Neural progenitor cell (in vitro differentiated cells): Measurements from ENCODE around the gene AQR. TPM values are rescaled to one million over a fixed set of nuclear protein-coding genes. Genes with fewer than 3 reads are reported as not detected.

Experiments
- DNase-seq: peaks from one replicate; pipeline ENCODE4 v3.0.0-alpha.2; 2016; ENCODE audit warnings: low spot score
- H2AFZ ChIP-seq: fragments of 200-600 bp; sonication (generic); replicated peaks from 2 replicates; pipeline ENCODE4 v1.6.1; 2016; ENCODE audit warnings: antibody characterized with exemption
- H3F3A ChIP-seq: fragments of 200-600 bp; sonication (generic); 2 replicates; pipeline ENCODE4 v1.6.1; 2016; ENCODE audit warnings: antibody characterized with exemption, low read depth
- H3K27ac ChIP-seq: fragments of 200-600 bp; sonication (generic); 2 replicates; pipeline ENCODE4 v1.5.1; 2016; ENCODE audit warnings: mild to moderate bottlenecking
- H3K27me3 ChIP-seq: fragments of 200-600 bp; sonication (generic); 2 replicates; pipeline ENCODE4 v1.6.1; 2016; ENCODE audit warnings: mild to moderate bottlenecking, moderate library complexity
- H3K36me3 ChIP-seq: fragments of 200-600 bp; sonication (generic); 2 replicates; pipeline ENCODE4 v1.5.1; 2016
- H3K4me1 ChIP-seq: fragments of 200-600 bp; sonication (generic); 2 replicates; pipeline ENCODE4 v1.6.1; 2016; ENCODE audit warnings: mixed run types
- H3K4me2 ChIP-seq: fragments of 200-600 bp; sonication (generic); 2 replicates; pipeline ENCODE4 v1.6.1; 2016
- H3K4me3 ChIP-seq: fragments of 200-600 bp; sonication (generic); 2 replicates; pipeline ENCODE4 v1.5.1; 2016
- H3K79me2 ChIP-seq: fragments of 200-600 bp; sonication (generic); 2 replicates; pipeline ENCODE4 v1.6.1; 2016; ENCODE audit warnings: low read depth
- H3K9ac ChIP-seq: fragments of 200-600 bp; sonication (generic); 2 replicates; pipeline ENCODE4 v1.6.1; 2016
- H3K9me3 ChIP-seq: fragments of 200-600 bp; sonication (generic); 2 replicates; pipeline ENCODE4 v1.5.1; 2016; ENCODE audit warnings: low read depth
- H4K20me1 ChIP-seq: fragments of 200-600 bp; sonication (generic); 2 replicates; pipeline ENCODE4 v1.6.1; 2016; ENCODE audit warnings: low read depth
- H3K27ac Mint-ChIP-seq: 3 replicates; pipeline ENCODE4 v1.8.0; 2021; ENCODE audit warnings: mixed read lengths
- H3K27me3 Mint-ChIP-seq: 2 replicates; pipeline ENCODE4 v1.8.0; 2022; ENCODE audit warnings: low read depth, mild to moderate bottlenecking, inconsistent platforms, moderate library complexity, mixed read lengths; ENCODE audit not compliant: insufficient read depth
- H3K36me3 Mint-ChIP-seq: 3 replicates; pipeline ENCODE4 v1.8.0; 2021; ENCODE audit warnings: mixed read lengths
- H3K4me1 Mint-ChIP-seq: 3 replicates; pipeline ENCODE4 v1.8.0; 2021; ENCODE audit warnings: mixed read lengths
- H3K4me3 Mint-ChIP-seq: 3 replicates; pipeline ENCODE4 v1.8.0; 2021; ENCODE audit warnings: mild to moderate bottlenecking, moderate library complexity, mixed read lengths
- H3K9me3 Mint-ChIP-seq: 3 replicates; pipeline ENCODE4 v1.8.0; 2020; ENCODE audit warnings: mixed read lengths
- EZH2 ChIP-seq: fragments of 200-600 bp; sonication (generic); IDR thresholded peaks from 2 replicates; pipeline ENCODE4 v1.6.1; 2017; ENCODE audit warnings: antibody characterized with exemption, mild to moderate bottlenecking, moderate library complexity
- EZH2phosphoT487 ChIP-seq: fragments of 200-600 bp; sonication (generic); IDR thresholded peaks from 2 replicates; pipeline ENCODE4 v1.6.1; 2017; ENCODE audit warnings: antibody characterized with exemption
- total RNA-seq: library from RNA; depleted of rRNA; stranded (reverse); fragments of >200 nt; gene quantifications from 2 replicates; pipeline ENCODE4 v1.2.3, GENCODE V29; 2015; ENCODE audit warnings: low replicate concordance
- TF ChIP-seq, protein P1 (sequence below): fragments of 200-600 bp; sonication (generic); IDR thresholded peaks from 2 replicates; pipeline ENCODE4 v1.5.1; 2017; ENCODE audit warnings: antibody characterized with exemption, mild to moderate bottlenecking

Gene AQR
- total RNA-seq, 1 donor from 2014 or later: 54.3 TPM

DNA sequence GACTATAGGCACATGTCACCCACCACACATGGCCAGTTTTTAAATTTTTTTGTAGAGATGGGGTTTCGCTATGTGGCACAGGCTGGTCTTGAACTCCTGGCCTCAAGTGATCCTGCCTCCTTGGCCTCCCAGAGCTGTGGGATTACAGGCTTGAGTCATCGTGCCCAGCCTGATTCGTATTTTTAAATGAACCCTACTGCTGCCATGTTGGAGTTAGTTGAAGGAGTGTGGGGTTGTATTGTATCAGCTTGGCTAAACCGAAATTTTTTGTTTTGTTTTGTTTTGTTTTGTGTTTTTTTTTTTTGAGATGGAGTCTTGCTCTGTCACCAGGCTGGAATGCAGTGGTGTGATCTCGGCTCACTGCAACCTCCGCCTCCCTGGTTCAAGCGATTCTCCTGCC, 30.4 kb upstream of the AQR start:
- Histone ChIP-seq H3K27me3 (no peaks in the 10 kb centered on the region), H4K20me1 (no peaks in the 10 kb centered on the region), H3K36me3 (no peaks in the 10 kb centered on the region), H3K27ac (no peak overlapping the region), H3K4me2 (no peak overlapping the region), H3K9ac (no peak overlapping the region), H3K79me2 (no peaks in the 10 kb centered on the region), H3K4me1 (peaks cover 24% of the 10 kb centered on the region), H2AFZ (no peak overlapping the region), H3K4me3 (no peak overlapping the region), H3F3A (peaks cover 12% of the 10 kb centered on the region), H3K9me3 (no peaks in the 10 kb centered on the region)
- H3K4me3 Mint-ChIP-seq: no peak overlapping the region
- no peak for TF ChIP-seq EZH2phosphoT487
- no peak for DNase-seq
- H3K27me3 Mint-ChIP-seq: peaks cover 6% of the 10 kb centered on the region
- H3K4me1 Mint-ChIP-seq: no peaks in the 10 kb centered on the region
- H3K9me3 Mint-ChIP-seq: no peaks in the 10 kb centered on the region
- no peaks in the 10 kb centered on the region for H3K36me3 Mint-ChIP-seq
- H3K27ac Mint-ChIP-seq: no peak overlapping the region

DNA sequence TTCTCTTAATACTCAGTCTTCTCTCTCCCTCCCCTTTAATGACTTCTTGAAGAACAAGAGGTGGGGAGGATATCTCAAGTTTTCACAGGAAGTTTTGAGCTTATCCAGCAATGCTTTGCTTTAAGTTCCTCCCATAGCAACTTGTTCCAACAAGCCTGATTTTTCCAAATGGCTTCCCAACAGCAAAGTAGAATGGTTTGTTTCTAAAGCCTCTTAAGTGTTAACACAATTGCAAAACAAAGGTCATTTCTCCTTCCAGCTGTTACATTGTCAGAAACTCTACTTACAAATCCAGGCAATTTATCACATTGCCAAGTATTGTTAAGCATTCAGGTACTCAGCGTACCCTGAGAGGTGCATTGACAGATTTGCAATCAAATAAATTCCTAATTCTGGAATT, 25.4 kb upstream of the AQR start:
- peaks cover 2% of the 10 kb centered on the region for H3K27me3 Mint-ChIP-seq
- no peaks in the 10 kb centered on the region for H3K9me3 Mint-ChIP-seq
- TF ChIP-seq EZH2 (no peak), EZH2phosphoT487 (no peak)
- TF ChIP-seq, protein P1, sequence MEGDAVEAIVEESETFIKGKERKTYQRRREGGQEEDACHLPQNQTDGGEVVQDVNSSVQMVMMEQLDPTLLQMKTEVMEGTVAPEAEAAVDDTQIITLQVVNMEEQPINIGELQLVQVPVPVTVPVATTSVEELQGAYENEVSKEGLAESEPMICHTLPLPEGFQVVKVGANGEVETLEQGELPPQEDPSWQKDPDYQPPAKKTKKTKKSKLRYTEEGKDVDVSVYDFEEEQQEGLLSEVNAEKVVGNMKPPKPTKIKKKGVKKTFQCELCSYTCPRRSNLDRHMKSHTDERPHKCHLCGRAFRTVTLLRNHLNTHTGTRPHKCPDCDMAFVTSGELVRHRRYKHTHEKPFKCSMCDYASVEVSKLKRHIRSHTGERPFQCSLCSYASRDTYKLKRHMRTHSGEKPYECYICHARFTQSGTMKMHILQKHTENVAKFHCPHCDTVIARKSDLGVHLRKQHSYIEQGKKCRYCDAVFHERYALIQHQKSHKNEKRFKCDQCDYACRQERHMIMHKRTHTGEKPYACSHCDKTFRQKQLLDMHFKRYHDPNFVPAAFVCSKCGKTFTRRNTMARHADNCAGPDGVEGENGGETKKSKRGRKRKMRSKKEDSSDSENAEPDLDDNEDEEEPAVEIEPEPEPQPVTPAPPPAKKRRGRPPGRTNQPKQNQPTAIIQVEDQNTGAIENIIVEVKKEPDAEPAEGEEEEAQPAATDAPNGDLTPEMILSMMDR: no peak
- H3K4me1 Mint-ChIP-seq: no peaks in the 10 kb centered on the region
- Histone ChIP-seq H3K36me3 (no peaks in the 10 kb centered on the region), H3K9me3 (no peaks in the 10 kb centered on the region), H3K9ac (no peak overlapping the region), H3K79me2 (no peaks in the 10 kb centered on the region), H3K27me3 (no peaks in the 10 kb centered on the region), H3K27ac (peak overlapping the region; percentile 62), H3K4me1 (peaks cover 19% of the 10 kb centered on the region), H3K4me2 (peak overlapping the region; percentile 64), H3K4me3 (no peak overlapping the region), H2AFZ (no peak overlapping the region), H3F3A (peaks cover 25% of the 10 kb centered on the region), H4K20me1 (no peaks in the 10 kb centered on the region)
- DNase-seq: peak; percentile 71
- H3K27ac Mint-ChIP-seq: no peak overlapping the region
- no peaks in the 10 kb centered on the region for H3K36me3 Mint-ChIP-seq
- H3K4me3 Mint-ChIP-seq: no peak overlapping the region

DNA sequence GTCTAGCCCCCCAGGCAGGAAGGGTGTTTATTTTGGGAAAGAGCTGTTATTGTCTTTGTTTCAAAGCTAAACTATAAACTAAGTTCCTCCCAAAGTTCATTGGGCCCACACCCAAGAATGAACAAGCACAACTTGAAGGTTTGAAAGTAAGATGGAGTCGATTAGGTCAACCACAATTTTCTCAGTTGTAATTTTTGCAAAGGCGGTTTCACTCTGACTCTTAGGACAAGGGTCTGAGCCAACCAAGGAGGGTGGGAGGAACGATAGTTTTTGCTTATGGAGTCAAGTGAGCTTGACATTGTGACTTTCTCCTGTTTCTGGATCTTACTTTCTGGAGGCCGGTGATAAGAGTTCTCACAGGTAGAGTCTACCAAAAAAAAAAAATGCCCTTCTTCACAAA, 24.3 kb upstream of the AQR start:
- H3K79me2 ChIP-seq: no peaks in the 10 kb centered on the region
- H3K4me1 ChIP-seq: peaks cover 19% of the 10 kb centered on the region
- H4K20me1 ChIP-seq: no peaks in the 10 kb centered on the region
- H3K27ac ChIP-seq: peak overlapping the region; percentile 62
- Mint-ChIP-seq H3K4me1 (no peaks in the 10 kb centered on the region), H3K36me3 (no peaks in the 10 kb centered on the region), H3K9me3 (no peaks in the 10 kb centered on the region), H3K27me3 (peaks cover 2% of the 10 kb centered on the region), H3K27ac (no peak overlapping the region), H3K4me3 (no peak overlapping the region)
- no peak overlapping the region for H3K4me3 ChIP-seq
- no peaks in the 10 kb centered on the region for H3K27me3 ChIP-seq
- no peak overlapping the region for H3K9ac ChIP-seq
- TF ChIP-seq EZH2phosphoT487 (no peak), EZH2 (no peak)
- TF ChIP-seq, protein P1: no peak
- peaks cover 29% of the 10 kb centered on the region for H3F3A ChIP-seq
- no peak for DNase-seq
- no peaks in the 10 kb centered on the region for H3K9me3 ChIP-seq
- no peak overlapping the region for H2AFZ ChIP-seq
- H3K36me3 ChIP-seq: no peaks in the 10 kb centered on the region
- H3K4me2 ChIP-seq: no peak overlapping the region

DNA sequence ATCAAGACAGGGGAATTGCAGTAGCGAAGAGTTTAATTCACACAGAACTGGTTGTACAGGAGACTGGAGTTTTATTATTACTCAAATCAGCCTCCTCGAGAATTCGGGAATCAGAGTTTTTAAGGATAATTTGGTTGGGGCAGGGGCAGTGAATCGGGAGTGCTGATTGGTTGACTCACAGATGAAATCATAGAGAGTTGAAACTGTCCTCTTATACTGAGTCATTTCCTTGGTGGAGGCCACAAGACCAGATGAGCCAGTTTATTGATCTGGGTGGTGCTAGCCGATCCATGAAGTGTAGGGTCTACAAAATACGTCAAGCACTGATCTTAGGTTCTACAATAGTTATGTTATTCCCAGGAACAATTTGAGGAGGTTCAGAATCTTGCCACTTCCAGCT, 23.9 kb upstream of the AQR start:
- peaks cover 2% of the 10 kb centered on the region for H3K27me3 Mint-ChIP-seq
- no peak overlapping the region for H3K9ac ChIP-seq
- H3K4me3 ChIP-seq: no peak overlapping the region
- H3K27me3 ChIP-seq: no peaks in the 10 kb centered on the region
- no peaks in the 10 kb centered on the region for H3K79me2 ChIP-seq
- no peak for DNase-seq
- no peaks in the 10 kb centered on the region for H4K20me1 ChIP-seq
- H3K4me3 Mint-ChIP-seq: no peak overlapping the region
- TF ChIP-seq EZH2 (no peak), EZH2phosphoT487 (no peak)
- TF ChIP-seq, protein P1: no peak
- no peaks in the 10 kb centered on the region for H3K9me3 Mint-ChIP-seq
- H3K4me2 ChIP-seq: no peak overlapping the region
- H3K9me3 ChIP-seq: no peaks in the 10 kb centered on the region
- no peak overlapping the region for H3K27ac ChIP-seq
- H3F3A ChIP-seq: peaks cover 29% of the 10 kb centered on the region
- no peaks in the 10 kb centered on the region for H3K36me3 Mint-ChIP-seq
- no peak overlapping the region for H2AFZ ChIP-seq
- H3K4me1 ChIP-seq: peaks cover 19% of the 10 kb centered on the region
- no peaks in the 10 kb centered on the region for H3K36me3 ChIP-seq
- H3K4me1 Mint-ChIP-seq: no peaks in the 10 kb centered on the region
- no peak overlapping the region for H3K27ac Mint-ChIP-seq
